GM23338 (cell line): ENCODE data around the gene KCTD2. TPM values are rescaled to one million over a fixed set of nuclear protein-coding genes. Genes with fewer than 3 reads are reported as not detected.

Source experiments
- ATAC-seq: fragments of 200-7000 bp; cut with Tn5 transposase; 3 replicates; pipeline ENCODE4 v1.9.1; 2020
- DNase-seq: peaks from one replicate; pipeline ENCODE4 v3.0.0-alpha.2; 2015; ENCODE audit warnings: low spot score
- H2AFZ ChIP-seq: fragments of 200-600 bp; sonication (generic); 2 replicates; pipeline ENCODE4 v1.8.0; 2016; ENCODE audit warnings: antibody characterized with exemption, mild to moderate bottlenecking, moderate library complexity
- H3F3A ChIP-seq: fragments of 200-600 bp; sonication (generic); replicated peaks from 2 replicates; pipeline ENCODE4 v1.8.0; 2017; ENCODE audit warnings: antibody characterized with exemption, mixed run types, low read depth
- H3K27ac ChIP-seq: fragments of 200-600 bp; sonication (generic); 2 replicates; pipeline ENCODE4 v1.6.1; 2016; ENCODE audit warnings: low read depth
- H3K27me3 ChIP-seq: fragments of 200-600 bp; sonication (generic); 2 replicates; pipeline ENCODE4 v1.8.0; 2016; ENCODE audit warnings: mild to moderate bottlenecking, mixed run types, moderate library complexity; ENCODE audit not compliant: insufficient read depth
- H3K36me3 ChIP-seq: fragments of 200-600 bp; sonication (generic); 2 replicates; pipeline ENCODE4 v1.8.0; 2016; ENCODE audit warnings: mild to moderate bottlenecking; ENCODE audit not compliant: insufficient read depth
- H3K4me1 ChIP-seq: fragments of 200-600 bp; sonication (generic); 2 replicates; pipeline ENCODE4 v1.8.0; 2016; ENCODE audit warnings: mild to moderate bottlenecking, moderate library complexity; ENCODE audit not compliant: insufficient read depth
- H3K4me2 ChIP-seq: fragments of 200-600 bp; sonication (generic); 2 replicates; pipeline ENCODE4 v1.7.1; 2017; ENCODE audit warnings: mixed run types
- H3K4me3 ChIP-seq: fragments of 200-600 bp; sonication (generic); 2 replicates; pipeline ENCODE4 v1.6.1; 2016; ENCODE audit warnings: mixed run types
- H3K79me2 ChIP-seq: fragments of 200-600 bp; sonication (generic); replicated peaks from 2 replicates; pipeline ENCODE4 v1.8.0; 2017; ENCODE audit warnings: mild to moderate bottlenecking; ENCODE audit not compliant: insufficient read depth
- H3K9me2 ChIP-seq: fragments of 200-600 bp; sonication (generic); 2 replicates; pipeline ENCODE4 v1.8.0; 2017; ENCODE audit not compliant: insufficient read depth
- H4K20me1 ChIP-seq: fragments of 200-600 bp; sonication (generic); replicated peaks from 2 replicates; pipeline ENCODE4 v1.8.0; 2017; ENCODE audit warnings: mild to moderate bottlenecking; ENCODE audit not compliant: insufficient read depth
- H3K27ac Mint-ChIP-seq: 2 replicates; pipeline ENCODE4 v1.8.0; 2020; ENCODE audit warnings: inconsistent platforms, mild to moderate bottlenecking, moderate library complexity, mixed read lengths
- H3K27me3 Mint-ChIP-seq: 3 replicates; pipeline ENCODE4 v1.8.0; 2022; ENCODE audit warnings: low read depth, mild to moderate bottlenecking, moderate library complexity, mixed read lengths, inconsistent platforms; ENCODE audit not compliant: insufficient read depth, poor library complexity
- H3K36me3 Mint-ChIP-seq: 3 replicates; pipeline ENCODE4 v1.8.0; 2021; ENCODE audit warnings: low read depth, mild to moderate bottlenecking, inconsistent platforms, moderate library complexity, mixed read lengths
- H3K4me1 Mint-ChIP-seq: 3 replicates; pipeline ENCODE4 v1.8.0; 2020; ENCODE audit warnings: mild to moderate bottlenecking, inconsistent platforms, mixed read lengths
- H3K4me3 Mint-ChIP-seq: 3 replicates; pipeline ENCODE4 v1.8.0; 2021; ENCODE audit warnings: moderate library complexity, mild to moderate bottlenecking, inconsistent platforms, mixed read lengths
- H3K9me3 Mint-ChIP-seq: 3 replicates; pipeline ENCODE4 v1.8.0; 2020; ENCODE audit warnings: moderate library complexity, mild to moderate bottlenecking, inconsistent platforms, mixed read lengths
- CREB1 ChIP-seq: fragments of 250-450 bp; sonication (Bioruptor Pico); IDR thresholded peaks from 2 replicates; pipeline ENCODE4 v1.5.0; 2020; ENCODE audit warnings: low read depth, mild to moderate bottlenecking, moderate library complexity
- NANOG ChIP-seq: IDR thresholded peaks from 2 replicates; pipeline ENCODE4 v1.6.1; 2016; ENCODE audit warnings: antibody characterized with exemption, borderline replicate concordance
- POLR2AphosphoS5 ChIP-seq: IDR thresholded peaks from 2 replicates; pipeline ENCODE4 v1.6.1; 2016; ENCODE audit warnings: antibody characterized with exemption, low read depth
- ZNF114 ChIP-seq: fragments of 250-450 bp; sonication (Bioruptor Pico); IDR thresholded peaks from 2 replicates; pipeline ENCODE4 v1.5.0; 2020; ENCODE audit warnings: mild to moderate bottlenecking, moderate library complexity
- ZNF331 ChIP-seq: fragments of 250-450 bp; sonication (Bioruptor Pico); IDR thresholded peaks from 2 replicates; pipeline ENCODE4 v1.5.0; 2020; ENCODE audit warnings: low read depth, mild to moderate bottlenecking, moderate library complexity
- polyA plus RNA-seq: library from polyadenylated mRNA; unstranded; fragments of >200 nt; fragmentation: Nextera tagmentation; extraction: Ambion mirVana; gene quantifications from 2 replicates; pipeline ENCODE4 v1.2.1, GENCODE V29; 2016
- total RNA-seq: library from RNA; depleted of rRNA; stranded (reverse); fragments of >200 nt; shearing (Covaris generic); gene quantifications from 2 replicates; pipeline ENCODE4 v1.2.3, GENCODE V29; 2014
- TF ChIP-seq, protein P1 (sequence below): fragments of 250-450 bp; sonication (Bioruptor Pico); IDR thresholded peaks from 2 replicates; pipeline ENCODE4 v1.5.0; 2020; ENCODE audit warnings: mild to moderate bottlenecking, moderate library complexity
- TF ChIP-seq, protein P2 (sequence below), 2 experiments: fragments of 200-600 bp in 1 of 2; sonication (generic) in 1 of 2; conservative IDR thresholded peaks; 2 replicates each; pipeline versions ENCODE4 v1.5.1 to v1.6.1; 2016 to 2017; ENCODE audit warnings: antibody characterized with exemption in 2 of 2, low read depth in 2 of 2, mild to moderate bottlenecking in 2 of 2, moderate library complexity in 1 of 2

Gene KCTD2
- total and polyA plus RNA-seq, 2 experiments from 2014 or later: 7.4 to 30.0 TPM

DNA sequence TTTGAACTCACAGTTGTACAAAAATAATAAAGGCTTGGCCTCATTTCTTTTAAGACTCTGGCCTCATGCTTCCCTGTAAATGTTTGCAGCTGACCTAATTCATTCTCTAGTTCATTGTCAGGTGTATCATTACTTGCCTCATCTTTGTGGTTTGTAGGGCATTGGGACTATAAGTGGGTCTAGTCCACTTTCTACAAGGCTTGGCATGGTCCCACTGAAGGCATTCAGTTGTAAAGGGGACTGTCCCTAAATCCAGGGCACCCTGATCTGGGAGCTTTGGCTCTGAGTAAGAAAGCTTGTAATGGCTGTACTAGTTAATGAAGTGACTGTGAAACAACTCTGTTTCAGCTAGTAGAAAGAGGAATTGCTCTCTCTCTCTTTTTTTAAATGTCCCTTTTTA is 2.7 kb downstream of the KCTD2 start:
- H3K79me2 ChIP-seq: peaks cover 44% of the 10 kb centered on the region
- ATAC-seq: no peak
- H3K36me3 Mint-ChIP-seq: peaks cover 64% of the 10 kb centered on the region
- H3K9me2 ChIP-seq: no peaks in the 10 kb centered on the region
- peaks cover 38% of the 10 kb centered on the region for H3F3A ChIP-seq
- H3K36me3 ChIP-seq: peaks cover 28% of the 10 kb centered on the region
- no peak overlapping the region for H3K27ac Mint-ChIP-seq
- peaks cover 18% of the 10 kb centered on the region for H4K20me1 ChIP-seq
- no peak overlapping the region for H2AFZ ChIP-seq
- TF ChIP-seq ZNF114 (CRISPR knock-in tag) (no peak), NANOG (no peak), ZNF331 (CRISPR knock-in tag) (no peak), POLR2AphosphoS5 (no peak), CREB1 (CRISPR knock-in tag) (no peak)
- TF ChIP-seq, protein P1, sequence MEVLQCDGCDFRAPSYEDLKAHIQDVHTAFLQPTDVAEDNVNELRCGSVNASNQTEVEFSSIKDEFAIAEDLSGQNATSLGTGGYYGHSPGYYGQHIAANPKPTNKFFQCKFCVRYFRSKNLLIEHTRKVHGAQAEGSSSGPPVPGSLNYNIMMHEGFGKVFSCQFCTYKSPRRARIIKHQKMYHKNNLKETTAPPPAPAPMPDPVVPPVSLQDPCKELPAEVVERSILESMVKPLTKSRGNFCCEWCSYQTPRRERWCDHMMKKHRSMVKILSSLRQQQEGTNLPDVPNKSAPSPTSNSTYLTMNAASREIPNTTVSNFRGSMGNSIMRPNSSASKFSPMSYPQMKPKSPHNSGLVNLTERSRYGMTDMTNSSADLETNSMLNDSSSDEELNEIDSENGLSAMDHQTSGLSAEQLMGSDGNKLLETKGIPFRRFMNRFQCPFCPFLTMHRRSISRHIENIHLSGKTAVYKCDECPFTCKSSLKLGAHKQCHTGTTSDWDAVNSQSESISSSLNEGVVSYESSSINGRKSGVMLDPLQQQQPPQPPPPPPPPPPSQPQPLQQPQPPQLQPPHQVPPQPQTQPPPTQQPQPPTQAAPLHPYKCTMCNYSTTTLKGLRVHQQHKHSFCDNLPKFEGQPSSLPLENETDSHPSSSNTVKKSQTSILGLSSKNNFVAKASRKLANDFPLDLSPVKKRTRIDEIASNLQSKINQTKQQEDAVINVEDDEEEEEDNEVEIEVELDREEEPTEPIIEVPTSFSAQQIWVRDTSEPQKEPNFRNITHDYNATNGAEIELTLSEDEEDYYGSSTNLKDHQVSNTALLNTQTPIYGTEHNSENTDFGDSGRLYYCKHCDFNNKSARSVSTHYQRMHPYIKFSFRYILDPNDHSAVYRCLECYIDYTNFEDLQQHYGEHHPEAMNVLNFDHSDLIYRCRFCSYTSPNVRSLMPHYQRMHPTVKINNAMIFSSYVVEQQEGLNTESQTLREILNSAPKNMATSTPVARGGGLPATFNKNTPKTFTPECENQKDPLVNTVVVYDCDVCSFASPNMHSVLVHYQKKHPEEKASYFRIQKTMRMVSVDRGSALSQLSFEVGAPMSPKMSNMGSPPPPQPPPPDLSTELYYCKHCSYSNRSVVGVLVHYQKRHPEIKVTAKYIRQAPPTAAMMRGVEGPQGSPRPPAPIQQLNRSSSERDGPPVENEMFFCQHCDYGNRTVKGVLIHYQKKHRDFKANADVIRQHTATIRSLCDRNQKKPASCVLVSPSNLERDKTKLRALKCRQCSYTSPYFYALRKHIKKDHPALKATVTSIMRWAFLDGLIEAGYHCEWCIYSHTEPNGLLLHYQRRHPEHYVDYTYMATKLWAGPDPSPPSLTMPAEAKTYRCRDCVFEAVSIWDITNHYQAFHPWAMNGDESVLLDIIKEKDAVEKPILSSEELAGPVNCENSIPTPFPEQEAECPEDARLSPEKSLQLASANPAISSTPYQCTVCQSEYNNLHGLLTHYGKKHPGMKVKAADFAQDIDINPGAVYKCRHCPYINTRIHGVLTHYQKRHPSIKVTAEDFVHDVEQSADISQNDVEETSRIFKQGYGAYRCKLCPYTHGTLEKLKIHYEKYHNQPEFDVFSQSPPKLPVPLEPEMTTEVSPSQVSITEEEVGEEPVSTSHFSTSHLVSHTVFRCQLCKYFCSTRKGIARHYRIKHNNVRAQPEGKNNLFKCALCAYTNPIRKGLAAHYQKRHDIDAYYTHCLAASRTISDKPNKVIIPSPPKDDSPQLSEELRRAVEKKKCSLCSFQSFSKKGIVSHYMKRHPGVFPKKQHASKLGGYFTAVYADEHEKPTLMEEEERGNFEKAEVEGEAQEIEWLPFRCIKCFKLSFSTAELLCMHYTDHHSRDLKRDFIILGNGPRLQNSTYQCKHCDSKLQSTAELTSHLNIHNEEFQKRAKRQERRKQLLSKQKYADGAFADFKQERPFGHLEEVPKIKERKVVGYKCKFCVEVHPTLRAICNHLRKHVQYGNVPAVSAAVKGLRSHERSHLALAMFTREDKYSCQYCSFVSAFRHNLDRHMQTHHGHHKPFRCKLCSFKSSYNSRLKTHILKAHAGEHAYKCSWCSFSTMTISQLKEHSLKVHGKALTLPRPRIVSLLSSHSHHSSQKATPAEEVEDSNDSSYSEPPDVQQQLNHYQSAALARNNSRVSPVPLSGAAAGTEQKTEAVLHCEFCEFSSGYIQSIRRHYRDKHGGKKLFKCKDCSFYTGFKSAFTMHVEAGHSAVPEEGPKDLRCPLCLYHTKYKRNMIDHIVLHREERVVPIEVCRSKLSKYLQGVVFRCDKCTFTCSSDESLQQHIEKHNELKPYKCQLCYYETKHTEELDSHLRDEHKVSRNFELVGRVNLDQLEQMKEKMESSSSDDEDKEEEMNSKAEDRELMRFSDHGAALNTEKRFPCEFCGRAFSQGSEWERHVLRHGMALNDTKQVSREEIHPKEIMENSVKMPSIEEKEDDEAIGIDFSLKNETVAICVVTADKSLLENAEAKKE (CRISPR knock-in tag): no peak
- TF ChIP-seq, protein P2, sequence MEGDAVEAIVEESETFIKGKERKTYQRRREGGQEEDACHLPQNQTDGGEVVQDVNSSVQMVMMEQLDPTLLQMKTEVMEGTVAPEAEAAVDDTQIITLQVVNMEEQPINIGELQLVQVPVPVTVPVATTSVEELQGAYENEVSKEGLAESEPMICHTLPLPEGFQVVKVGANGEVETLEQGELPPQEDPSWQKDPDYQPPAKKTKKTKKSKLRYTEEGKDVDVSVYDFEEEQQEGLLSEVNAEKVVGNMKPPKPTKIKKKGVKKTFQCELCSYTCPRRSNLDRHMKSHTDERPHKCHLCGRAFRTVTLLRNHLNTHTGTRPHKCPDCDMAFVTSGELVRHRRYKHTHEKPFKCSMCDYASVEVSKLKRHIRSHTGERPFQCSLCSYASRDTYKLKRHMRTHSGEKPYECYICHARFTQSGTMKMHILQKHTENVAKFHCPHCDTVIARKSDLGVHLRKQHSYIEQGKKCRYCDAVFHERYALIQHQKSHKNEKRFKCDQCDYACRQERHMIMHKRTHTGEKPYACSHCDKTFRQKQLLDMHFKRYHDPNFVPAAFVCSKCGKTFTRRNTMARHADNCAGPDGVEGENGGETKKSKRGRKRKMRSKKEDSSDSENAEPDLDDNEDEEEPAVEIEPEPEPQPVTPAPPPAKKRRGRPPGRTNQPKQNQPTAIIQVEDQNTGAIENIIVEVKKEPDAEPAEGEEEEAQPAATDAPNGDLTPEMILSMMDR (conservative IDR thresholded peaks at IDR 0.05; ENCODE audit: low read depth in 2 of 2): no peak
- peaks cover 14% of the 10 kb centered on the region for H3K27me3 Mint-ChIP-seq
- no peak for DNase-seq
- no peak overlapping the region for H3K4me3 ChIP-seq
- peaks cover 15% of the 10 kb centered on the region for H3K4me1 Mint-ChIP-seq
- no peak overlapping the region for H3K4me3 Mint-ChIP-seq
- no peak overlapping the region for H3K4me2 ChIP-seq
- H3K27me3 ChIP-seq: no peaks in the 10 kb centered on the region
- H3K27ac ChIP-seq: no peak overlapping the region
- no peaks in the 10 kb centered on the region for H3K9me3 Mint-ChIP-seq
- H3K4me1 ChIP-seq: peaks cover 11% of the 10 kb centered on the region
